MM.1S (cell line): Measurements from ENCODE around the gene GRIN1.

ENCODE experiments used
- DNase-seq: peaks from one replicate; pipeline ENCODE4 v3.0.0-alpha.2; 2015
- H2AFZ ChIP-seq: fragments of 300-600 bp; sonication (generic); 2 replicates; pipeline ENCODE4 v1.6.0; 2016; ENCODE audit warnings: antibody characterized with exemption, low read length
- H3F3A ChIP-seq: fragments of 300-600 bp; sonication (generic); 2 replicates; pipeline ENCODE4 v1.6.1; 2016; ENCODE audit warnings: mild to moderate bottlenecking, antibody characterized with exemption, low read length, moderate library complexity, mixed read lengths; ENCODE audit not compliant: insufficient read depth
- H3K27ac ChIP-seq: fragments of 300-600 bp; sonication (generic); 2 replicates; pipeline ENCODE4 v1.5.1; 2016; ENCODE audit warnings: mild to moderate bottlenecking, low read length
- H3K27me3 ChIP-seq: fragments of 300-600 bp; sonication (generic); replicated peaks from 2 replicates; pipeline ENCODE4 v1.6.0; 2016; ENCODE audit warnings: low read length; ENCODE audit not compliant: insufficient read depth
- H3K36me3 ChIP-seq: fragments of 300-600 bp; sonication (generic); replicated peaks from 2 replicates; pipeline ENCODE4 v1.6.1; 2016; ENCODE audit warnings: mild to moderate bottlenecking, low read length, mixed read lengths; ENCODE audit not compliant: insufficient read depth
- H3K4me1 ChIP-seq: fragments of 300-600 bp; sonication (generic); 2 replicates; pipeline ENCODE4 v1.6.1; 2016; ENCODE audit warnings: low read length, mixed read lengths
- H3K4me2 ChIP-seq: fragments of 300-600 bp; sonication (generic); 2 replicates; pipeline ENCODE4 v1.6.0; 2016; ENCODE audit warnings: low read depth, low read length
- H3K4me3 ChIP-seq: fragments of 300-600 bp; sonication (generic); 2 replicates; pipeline ENCODE4 v1.5.1; 2016; ENCODE audit warnings: low read length, mixed read lengths
- H3K79me2 ChIP-seq: fragments of 300-600 bp; sonication (generic); 2 replicates; pipeline ENCODE4 v1.6.1; 2016; ENCODE audit warnings: mixed run types, low read length, mixed read lengths
- H3K9ac ChIP-seq: fragments of 300-600 bp; sonication (generic); 2 replicates; pipeline ENCODE4 v1.6.1; 2016; ENCODE audit warnings: low read length, mixed read lengths
- H3K9me2 ChIP-seq: fragments of 300-600 bp; sonication (generic); replicated peaks from 2 replicates; pipeline ENCODE4 v1.6.1; 2016; ENCODE audit warnings: mild to moderate bottlenecking, low read length, mixed read lengths; ENCODE audit not compliant: insufficient read depth
- H3K9me3 ChIP-seq: fragments of 300-600 bp; sonication (generic); replicated peaks from 2 replicates; pipeline ENCODE4 v1.6.1; 2016; ENCODE audit warnings: mild to moderate bottlenecking, low read length, mixed read lengths; ENCODE audit not compliant: insufficient read depth
- H4K20me1 ChIP-seq: fragments of 300-600 bp; sonication (generic); 2 replicates; pipeline ENCODE4 v1.6.1; 2016; ENCODE audit warnings: mild to moderate bottlenecking, low read length, moderate library complexity, mixed read lengths; ENCODE audit not compliant: insufficient read depth
- CTCF ChIP-seq: fragments of 300-600 bp; sonication (generic); IDR thresholded peaks from 2 replicates; pipeline ENCODE4 v1.5.1; 2016; ENCODE audit warnings: antibody characterized with exemption, low read length, mixed read lengths
- EZH2 ChIP-seq: fragments of 300-600 bp; sonication (generic); optimal IDR thresholded peaks from 2 replicates; pipeline ENCODE3; 2017; ENCODE audit warnings: low read depth, mild to moderate bottlenecking, antibody characterized with exemption, low read length, mixed read lengths
- EZH2phosphoT487 ChIP-seq: fragments of 300-600 bp; sonication (generic); IDR thresholded peaks from 2 replicates; pipeline ENCODE4 v1.6.1; 2018; ENCODE audit warnings: antibody characterized with exemption, low read length

GRIN1 gene

DNA sequence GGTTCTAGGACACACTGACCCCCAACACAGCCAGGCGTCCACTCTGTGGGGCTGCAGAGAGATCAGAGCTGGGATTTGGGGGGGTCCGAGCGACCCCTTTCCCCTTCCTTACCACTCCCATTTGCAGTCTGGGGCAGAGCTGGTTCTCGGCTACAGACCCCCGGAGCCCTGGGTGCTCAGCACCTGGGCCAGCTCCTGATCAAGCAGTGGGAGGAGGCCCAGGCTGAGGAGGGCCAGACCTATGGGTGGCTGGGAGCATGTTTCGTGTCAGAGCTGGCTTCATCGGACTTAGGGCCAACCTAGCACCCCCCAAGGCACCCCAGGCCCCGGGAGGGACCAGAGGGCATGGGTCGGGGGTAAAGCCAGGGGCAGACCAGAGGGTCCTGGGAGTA is 7.6 kb downstream of the GRIN1 start:
- H3K9me2 ChIP-seq: no peaks in the 10 kb centered on the region
- no peak for DNase-seq
- no peaks in the 10 kb centered on the region for H3K9me3 ChIP-seq
- no peaks in the 10 kb centered on the region for H4K20me1 ChIP-seq
- H3K27me3 ChIP-seq: peaks cover 40% of the 10 kb centered on the region
- H3K4me2 ChIP-seq: no peak overlapping the region
- peaks cover 9% of the 10 kb centered on the region; the same call in 1 of the 2 replicates for H3F3A ChIP-seq
- H3K27ac ChIP-seq: no peak overlapping the region
- H3K4me1 ChIP-seq: no peaks in the 10 kb centered on the region
- no peak overlapping the region for H2AFZ ChIP-seq
- no peaks in the 10 kb centered on the region for H3K79me2 ChIP-seq
- no peak overlapping the region for H3K4me3 ChIP-seq
- H3K9ac ChIP-seq: no peak overlapping the region
- no peak for TF ChIP-seq CTCF
- TF ChIP-seq EZH2: no peak
- no peak for TF ChIP-seq EZH2phosphoT487
- no peaks in the 10 kb centered on the region for H3K36me3 ChIP-seq

GRCh38 chr9:137147091-137147792 is 8.3 kb downstream of the GRIN1 start:
- H3K27me3 ChIP-seq: peaks cover 33% of the 10 kb centered on the region
- no peaks in the 10 kb centered on the region for H3K36me3 ChIP-seq
- no peak overlapping the region for H3K4me2 ChIP-seq
- H3F3A ChIP-seq: peaks cover 11% of the 10 kb centered on the region; the same call in 1 of the 2 replicates
- H2AFZ ChIP-seq: no peak overlapping the region
- H3K27ac ChIP-seq: no peak overlapping the region
- H3K4me1 ChIP-seq: no peaks in the 10 kb centered on the region
- H3K9ac ChIP-seq: no peak overlapping the region
- H3K79me2 ChIP-seq: no peaks in the 10 kb centered on the region
- no peaks in the 10 kb centered on the region for H4K20me1 ChIP-seq
- H3K9me2 ChIP-seq: no peaks in the 10 kb centered on the region
- TF ChIP-seq EZH2 (no peak), CTCF (no peak), EZH2phosphoT487 (no peak)
- DNase-seq: peak; percentile 5
- H3K4me3 ChIP-seq: no peak overlapping the region
- no peaks in the 10 kb centered on the region for H3K9me3 ChIP-seq

DNA sequence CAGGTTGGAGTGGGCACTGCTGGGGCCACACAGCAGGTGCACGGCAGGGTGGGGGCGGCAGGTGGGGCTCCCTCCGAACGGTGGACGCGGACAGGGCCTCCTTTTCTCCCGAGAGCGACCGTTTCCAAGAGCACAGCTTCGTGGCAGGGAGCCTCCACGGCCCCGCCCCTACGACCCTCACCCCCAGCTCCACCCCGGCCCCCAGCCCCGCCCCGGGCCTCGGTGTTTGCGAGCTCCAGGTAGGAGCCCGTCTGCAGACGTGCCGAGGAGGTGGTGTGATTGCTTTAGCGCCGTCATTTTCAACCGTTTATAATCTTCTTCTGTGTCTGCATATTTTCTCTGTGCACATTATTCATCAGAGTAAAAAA is 8.8 kb downstream of the GRIN1 start:
- Histone ChIP-seq H2AFZ (no peak overlapping the region), H3K9me2 (no peaks in the 10 kb centered on the region), H3F3A (peaks cover 13% of the 10 kb centered on the region; the same call in 1 of the 2 replicates), H3K4me3 (no peak overlapping the region), H3K9ac (no peak overlapping the region), H3K36me3 (no peaks in the 10 kb centered on the region), H3K9me3 (no peaks in the 10 kb centered on the region), H3K79me2 (no peaks in the 10 kb centered on the region), H3K27ac (no peak overlapping the region), H3K4me1 (no peaks in the 10 kb centered on the region), H3K4me2 (no peak overlapping the region), H3K27me3 (peaks cover 28% of the 10 kb centered on the region), H4K20me1 (no peaks in the 10 kb centered on the region)
- TF ChIP-seq EZH2 (no peak), EZH2phosphoT487 (no peak), CTCF (no peak)
- no peak for DNase-seq
